Motor neuron (in vitro differentiated cells): ENCODE data around the gene CDC5L. TPM values are rescaled to one million over a fixed set of nuclear protein-coding genes. Genes with fewer than 3 reads are reported as not detected.

Experiments
- ATAC-seq, 8 experiments: fragments of 200-7000 bp; cut with Tn5 transposase; replicated peaks in 6 of 8; 2 replicates each; pipeline ENCODE4 v1.8.0; 2021; ENCODE audit warnings: mild to moderate bottlenecking in 8 of 8, moderate library complexity in 8 of 8
- H3K27ac ChIP-seq, 2 donors: fragments of 250-450 bp; sonication (Bioruptor Pico); 2 replicates each; pipeline ENCODE4 v1.9.0; 2021; ENCODE audit warnings: antibody characterized with exemption in 2 of 2, mild to moderate bottlenecking in 2 of 2, moderate library complexity in 1 of 2
- H3K4me1 ChIP-seq, 2 donors: fragments of 250-450 bp; sonication (Bioruptor Pico); replicated peaks in 1 of 2; 2 replicates each; pipeline ENCODE4 v1.6.1; 2021; ENCODE audit warnings: antibody characterized with exemption in 2 of 2, mild to moderate bottlenecking in 2 of 2, moderate library complexity in 1 of 2
- H3K4me3 ChIP-seq, 5 donors: fragments of 250-450 bp; sonication (Bioruptor Pico); 2 replicates each; pipeline ENCODE4 v1.9.0; 2021; ENCODE audit warnings: antibody characterized with exemption in 5 of 5, mild to moderate bottlenecking in 5 of 5, moderate library complexity in 4 of 5
- WGBS, 10 experiments: fragments of 450-650 bp; shearing (Covaris generic); methylation state at CpG; one replicate each; pipeline ENCODE4 v1.0.0; 2022; 5-methylcytosine and 5-hydroxymethylcytosine counted together
- in situ Hi-C, 9 experiments: fragments of 400-800 bp; cut with MboI; loops; one replicate each; pipeline ENCODE4 v1.15.0; 2021; ENCODE audit warnings: low sequenced_read_pairs in 9 of 9, low pct_unique_long_range_greater_than_20kb in 2 of 9; ENCODE audit not compliant: unreplicated experiment in 9 of 9
- total RNA-seq, 8 experiments: library from RNA; unstranded; fragments of 300-600 nt; gene quantifications; 2 replicates each; pipeline versions ENCODE4 v1.2.3 to v1.2.4, GENCODE V29; 2022

CDC5L gene
- total RNA-seq, 8 experiments from 2014 or later: 15.4 to 39.9 (median 27.6) TPM

DNA sequence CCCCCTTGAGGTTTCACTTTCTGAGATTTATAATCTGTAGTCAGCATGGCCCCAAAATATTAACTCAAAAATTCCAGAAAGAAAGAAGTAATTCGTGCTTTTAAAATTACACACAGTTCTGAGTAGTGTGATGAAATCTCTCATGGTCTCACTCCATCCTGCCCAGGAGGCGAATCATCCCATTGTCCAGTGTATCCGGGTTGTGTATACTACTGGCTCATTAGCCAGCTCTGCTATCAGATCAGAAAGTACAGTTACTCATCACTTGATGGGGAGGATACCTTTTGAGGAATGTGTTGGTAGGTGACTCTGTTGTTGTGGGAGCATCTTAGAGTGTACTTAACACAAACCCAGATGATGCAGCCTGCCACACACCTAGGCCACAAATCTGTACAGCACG is 65.2 kb downstream of the CDC5L start:
- 0 to 100% (median 83%) methylated on average over 1 to 4 of the region's 4 CpGs; no CpG with 5 or more reads in 1 of the 10 experiments for WGBS, 10 experiments
- no peak overlapping the region for H3K4me3 ChIP-seq
- no peaks in the 10 kb centered on the region for H3K4me1 ChIP-seq
- in situ Hi-C loops: loop anchor here in 1 of 9 experiments (25.0 kb wide), 1 partner anchor 1460 kb away; no protein-coding TSS in a partner anchor
- H3K27ac ChIP-seq: no peak overlapping the region
- ATAC-seq: peak in 3 of 8 experiments; percentile 45 to 84 (median 78)

DNA sequence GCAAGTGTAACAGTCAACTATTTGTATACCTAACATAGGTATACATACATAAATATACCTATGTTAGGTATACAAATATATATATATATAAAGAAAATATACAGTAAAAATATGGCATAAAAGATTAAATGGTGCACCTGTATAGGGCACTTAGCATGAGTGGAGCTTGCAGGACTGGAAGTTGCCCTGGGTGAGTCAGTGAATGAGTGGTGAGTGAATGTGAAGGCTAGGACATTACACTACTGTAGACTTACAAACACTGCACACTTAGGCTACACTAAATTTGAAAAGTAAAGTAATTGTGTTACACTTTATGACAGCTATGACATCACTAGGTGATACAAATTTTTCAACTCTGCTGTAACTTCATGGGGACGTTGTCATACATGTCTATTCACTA is 65.6 kb downstream of the CDC5L start:
- 71 to 100% (median 85%) methylated on average over 1 of the region's 1 CpG; no CpG with 5 or more reads in 4 of the 10 experiments for WGBS, 10 experiments
- Histone ChIP-seq H3K4me3 (no peak overlapping the region), H3K4me1 (no peaks in the 10 kb centered on the region), H3K27ac (no peak overlapping the region)
- ATAC-seq: no peak
- in situ Hi-C loops: loop anchor here in 1 of 9 experiments (25.0 kb wide), 1 partner anchor 1459 kb away; no protein-coding TSS in a partner anchor

GRCh38 chr6:44454198-44454597 is 66.7 kb downstream of the CDC5L start:
- H3K27ac ChIP-seq: no peak overlapping the region
- H3K4me1 ChIP-seq: no peaks in the 10 kb centered on the region
- no peak overlapping the region for H3K4me3 ChIP-seq
- WGBS, 10 experiments: 75 to 100% (median 93%) methylated on average over 1 to 5 of the region's 5 CpGs; no CpG with 5 or more reads in 1 of the 10 experiments
- in situ Hi-C loops: loop anchor here in 1 of 9 experiments (25.0 kb wide), 1 partner anchor 1458 kb away; no protein-coding TSS in a partner anchor
- no peak for ATAC-seq

- ATAC-seq: peak in 5 of 8 experiments; percentile 35 to 91 (median 88)
- Histone ChIP-seq H3K27ac (no peak overlapping the region), H3K4me3 (no peak overlapping the region), H3K4me1 (no peaks in the 10 kb centered on the region)
- WGBS, 10 experiments: 12 to 57% (median 39%) methylated on average over 2 to 16 of the region's 16 CpGs
- in situ Hi-C loops: loop anchor here in 1 of 9 experiments (25.0 kb wide), 1 partner anchor 1456 kb away; no protein-coding TSS in a partner anchor
Measured at GRCh38 chr6:44456070-44456965, 68.8 kb downstream of the CDC5L start.

- Histone ChIP-seq H3K27ac (no peak overlapping the region), H3K4me1 (no peaks in the 10 kb centered on the region), H3K4me3 (no peak overlapping the region)
- in situ Hi-C loops: loop anchor here in 1 of 9 experiments (25.0 kb wide), 1 partner anchor 1455 kb away; no protein-coding TSS in a partner anchor
- 32 to 100% (median 90%) methylated on average over 1 to 5 of the region's 5 CpGs; no CpG with 5 or more reads in 1 of the 10 experiments for WGBS, 10 experiments
- ATAC-seq: no peak
Measured at GRCh38 chr6:44456966-44457292, 69.4 kb downstream of the CDC5L start.

GRCh38 chr6:44457596-44457995 is 70.1 kb downstream of the CDC5L start:
- no peaks in the 10 kb centered on the region for H3K4me1 ChIP-seq
- no peak overlapping the region for H3K27ac ChIP-seq
- in situ Hi-C loops: loop anchor here in 1 of 9 experiments (25.0 kb wide), 1 partner anchor 1455 kb away; no protein-coding TSS in a partner anchor
- H3K4me3 ChIP-seq: no peak overlapping the region
- no peak for ATAC-seq
- 83 to 100% (median 92%) methylated on average over 1 to 7 of the region's 9 CpGs; no CpG with 5 or more reads in 2 of the 10 experiments for WGBS, 10 experiments

DNA sequence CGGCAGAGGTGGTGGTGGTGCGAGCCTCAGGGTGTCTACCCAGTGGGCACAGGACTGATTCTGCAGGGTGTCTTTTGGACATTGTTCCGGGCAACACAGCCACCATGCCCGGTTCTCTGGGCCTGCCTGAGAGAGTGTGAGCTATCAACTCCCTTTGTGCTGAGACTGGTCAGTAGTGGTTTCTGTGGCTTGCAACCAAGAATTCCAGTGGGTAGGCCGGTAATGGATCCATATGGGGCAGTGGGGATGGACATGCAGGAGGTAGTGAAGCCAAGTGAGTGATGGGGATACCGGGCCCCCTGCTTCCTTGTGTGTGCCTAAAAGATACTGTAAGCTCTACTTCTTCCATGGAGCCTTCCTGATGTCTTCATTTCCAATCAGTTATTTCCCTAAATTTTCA is 71.0 kb downstream of the CDC5L start:
- H3K27ac ChIP-seq: no peak overlapping the region
- H3K4me3 ChIP-seq: no peak overlapping the region
- WGBS, 10 experiments: 79 to 100% (median 97%) methylated on average over 1 to 5 of the region's 6 CpGs; no CpG with 5 or more reads in 5 of the 10 experiments
- ATAC-seq: no peak
- in situ Hi-C loops: loop anchor here in 1 of 9 experiments (25.0 kb wide), 1 partner anchor 1454 kb away; no protein-coding TSS in a partner anchor
- H3K4me1 ChIP-seq: no peaks in the 10 kb centered on the region

DNA sequence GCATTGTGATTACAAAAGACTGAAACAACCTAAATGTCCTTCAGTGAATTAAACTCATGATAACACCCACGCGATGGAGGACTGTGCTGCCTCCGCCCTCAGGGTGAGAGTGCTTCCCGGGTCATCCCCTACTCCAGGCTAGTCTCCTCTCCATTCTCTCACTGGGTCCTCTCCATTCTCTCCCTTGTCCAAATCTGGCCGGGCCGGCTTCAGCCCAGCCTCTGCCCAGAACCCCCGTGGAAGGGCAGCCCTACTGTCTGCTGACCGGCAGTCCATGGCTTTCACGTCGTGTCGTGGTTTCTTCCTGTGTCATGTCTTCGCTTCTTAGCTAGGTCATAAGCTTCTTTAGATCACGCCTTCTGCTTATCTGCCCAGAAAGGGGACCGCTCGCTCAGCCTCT is 74.8 kb downstream of the CDC5L start:
- in situ Hi-C loops: loop anchor here in 1 of 9 experiments (25.0 kb wide), 1 partner anchor 1450 kb away; no protein-coding TSS in a partner anchor
- Histone ChIP-seq H3K4me1 (no peaks in the 10 kb centered on the region), H3K4me3 (no peak overlapping the region), H3K27ac (no peak overlapping the region)
- 77 to 96% (median 85%) methylated on average over 3 to 14 of the region's 15 CpGs; no CpG with 5 or more reads in 1 of the 10 experiments for WGBS, 10 experiments
- no peak for ATAC-seq

DNA sequence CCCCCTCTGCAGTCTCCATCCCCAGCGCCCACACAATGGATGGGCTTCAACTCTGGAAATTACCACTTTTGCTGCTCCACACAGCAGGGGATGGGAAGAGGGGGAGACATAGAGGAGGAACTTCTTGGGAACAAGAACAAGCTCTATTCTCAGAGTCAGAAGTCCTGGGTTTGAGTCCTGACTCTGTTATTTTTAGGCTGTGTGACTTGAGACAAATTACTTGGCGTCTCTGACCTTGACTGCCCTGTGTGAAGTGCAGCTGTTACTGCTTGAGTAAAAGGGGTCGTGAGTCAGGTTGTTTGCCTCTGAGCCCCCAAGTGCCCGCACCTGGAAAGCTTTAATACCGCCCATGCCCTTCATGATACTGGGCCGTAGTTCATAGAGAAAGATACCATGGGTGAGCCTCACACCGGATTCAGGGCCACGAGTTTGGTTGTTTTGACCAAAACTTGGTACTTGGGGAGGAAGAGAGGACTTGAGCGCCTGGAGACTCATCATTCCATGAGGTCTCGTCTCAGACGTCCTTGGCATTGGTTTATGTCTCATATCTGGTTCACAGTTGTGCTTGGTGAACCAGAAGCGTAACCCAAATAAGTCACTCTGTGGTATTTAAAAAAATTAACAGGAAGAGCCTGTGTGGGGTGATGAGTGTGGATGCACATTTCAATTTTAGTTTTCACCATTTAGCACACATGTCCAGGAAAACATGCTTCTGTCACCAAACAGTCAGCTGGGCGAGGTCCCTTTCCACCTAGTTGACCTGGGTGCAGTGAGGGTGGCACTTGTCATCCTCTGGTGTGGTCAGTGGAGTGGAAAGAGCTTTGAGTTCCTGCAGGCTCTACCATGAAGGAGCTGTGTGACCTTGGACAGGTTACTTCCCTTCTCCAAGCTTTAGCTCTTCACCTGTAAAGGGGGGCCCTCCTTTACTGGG is 75.6 kb downstream of the CDC5L start:
- WGBS, 10 experiments: 60 to 95% (median 80%) methylated on average over 1 to 9 of the region's 13 CpGs
- H3K27ac ChIP-seq: no peak overlapping the region
- no peaks in the 10 kb centered on the region for H3K4me1 ChIP-seq
- in situ Hi-C loops: loop anchor here in 1 of 9 experiments (25.0 kb wide), 1 partner anchor 1449 kb away; no protein-coding TSS in a partner anchor
- no peak for ATAC-seq
- H3K4me3 ChIP-seq: no peak overlapping the region

DNA sequence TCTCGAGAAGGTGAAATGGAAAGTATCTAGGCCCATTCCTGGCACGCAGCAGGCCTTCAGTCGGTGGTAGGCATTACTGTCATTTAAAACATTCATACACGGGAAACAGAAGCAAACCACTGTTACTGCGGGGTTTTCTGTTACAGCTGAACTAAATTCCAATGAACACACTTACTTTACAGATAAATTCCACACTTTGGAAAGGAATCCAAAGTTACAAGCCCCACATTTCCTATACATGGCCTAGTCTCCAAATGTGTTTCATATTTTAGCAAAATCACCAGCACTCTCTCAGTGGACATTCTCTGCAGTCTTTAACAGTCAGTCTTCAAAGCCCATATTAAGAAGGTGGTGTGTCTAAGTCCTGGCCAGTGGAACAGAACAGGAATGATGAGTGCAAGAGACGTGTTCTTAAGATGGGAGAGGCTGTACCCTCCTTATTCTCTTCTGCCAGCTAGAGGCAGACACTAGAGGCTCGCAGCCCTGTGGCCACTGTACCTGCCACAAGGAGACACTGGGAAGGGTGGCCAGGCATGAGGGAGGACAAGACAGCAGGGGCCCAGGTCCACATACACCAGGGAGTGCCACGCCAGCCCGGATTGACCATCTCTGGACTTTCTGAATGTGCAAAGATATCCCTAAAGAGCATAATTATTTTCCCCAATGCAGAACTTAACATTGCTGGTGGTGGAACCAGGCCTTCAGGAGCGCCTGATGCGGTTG is 76.4 kb downstream of the CDC5L start:
- ATAC-seq: no peak
- in situ Hi-C loops: loop anchor here in 1 of 9 experiments (25.0 kb wide), 1 partner anchor 1448 kb away; no protein-coding TSS in a partner anchor
- H3K27ac ChIP-seq: no peak overlapping the region
- no peaks in the 10 kb centered on the region for H3K4me1 ChIP-seq
- no peak overlapping the region for H3K4me3 ChIP-seq
- WGBS, 10 experiments: 72 to 100% (median 90%) methylated on average over 2 to 7 of the region's 11 CpGs; no CpG with 5 or more reads in 1 of the 10 experiments

GRCh38 chr6:44464527-44465310 is 77.2 kb downstream of the CDC5L start:
- no peaks in the 10 kb centered on the region for H3K4me1 ChIP-seq
- no peak overlapping the region for H3K27ac ChIP-seq
- WGBS, 10 experiments: 61 to 94% (median 84%) methylated on average over 3 to 13 of the region's 13 CpGs
- no peak overlapping the region for H3K4me3 ChIP-seq
- ATAC-seq: no peak
- in situ Hi-C loops: loop anchor here in 1 of 9 experiments (25.0 kb wide), 1 partner anchor 1448 kb away; no protein-coding TSS in a partner anchor
